Esophagus muscularis mucosa (tissue), 4 donors: ENCODE results near the gene APOH.

Experiments
- CTCF ChIP-seq, 3 experiments: fragments of 200-600 bp in 2 of 3; fragments of 450-650 bp in 1 of 3; sonication (generic) in 2 of 3; IDR thresholded peaks; one replicate each; pipeline ENCODE4 v1.5.1; 2017 to 2019; ENCODE audit warnings: antibody characterized with exemption in 3 of 3, mild to moderate bottlenecking in 2 of 3, moderate library complexity in 1 of 3
- EP300 ChIP-seq: sonication (generic); formaldehyde crosslinking; IDR thresholded peaks from one replicate; pipeline ENCODE4 v1.6.1; 2017; ENCODE audit warnings: antibody characterized with exemption
- POLR2A ChIP-seq: fragments of 450-650 bp; IDR thresholded peaks from one replicate; pipeline ENCODE4 v1.6.1; 2017; ENCODE audit warnings: antibody characterized with exemption, moderate library complexity, mild to moderate bottlenecking, low read depth
- POLR2AphosphoS5 ChIP-seq, 2 donors: sonication (generic); formaldehyde crosslinking; IDR thresholded peaks; one replicate each; pipeline ENCODE4 v1.6.1; 2017; ENCODE audit warnings: antibody characterized with exemption in 2 of 2

- TF ChIP-seq CTCF (IDR thresholded peaks at IDR 0.05) (no peak), POLR2A (no peak), POLR2AphosphoS5 (IDR thresholded peaks at IDR 0.05) (no peak), EP300 (no peak)
Measured at GRCh38 chr17:66260688-66261087, 31.5 kb upstream of the APOH start.
